Small intestine (tissue), 7 donors: Measurements from ENCODE around the gene TMEM63B. TPM values are rescaled to one million over a fixed set of nuclear protein-coding genes. Genes with fewer than 3 reads are reported as not detected.

Experiments
- DNase-seq, 2 donors: peaks; one replicate each; pipeline versions ENCODE4 v3.0.0 to v3.0.0-alpha.2; 2013
- FAIRE-seq: peaks from 2 replicates; lab custom pipeline; 2012; peaks lifted over from hg19 to GRCh38; lab: Jason Lieb, UNC
- H3K27ac ChIP-seq, 3 donors: one replicate each; pipeline ENCODE4 v1.5.1; 2013; ENCODE audit warnings: low read length in 2 of 3, mild to moderate bottlenecking in 2 of 3, control low read depth in 1 of 3, inconsistent platforms in 1 of 3, low read depth in 1 of 3, moderate library complexity in 1 of 3
- H3K27me3 ChIP-seq, 3 donors: one replicate each; pipeline ENCODE4 v1.6.1; 2013; ENCODE audit warnings: low read length in 3 of 3, inconsistent platforms in 1 of 3; ENCODE audit not compliant: control insufficient read depth in 3 of 3, insufficient read depth in 3 of 3
- H3K36me3 ChIP-seq, 3 donors: one replicate each; pipeline ENCODE4 v1.6.1; 2013; ENCODE audit warnings: low read length in 3 of 3, inconsistent platforms in 1 of 3, low read depth in 1 of 3, mild to moderate bottlenecking in 1 of 3, moderate library complexity in 1 of 3; ENCODE audit not compliant: control insufficient read depth in 3 of 3, insufficient read depth in 2 of 3
- H3K4me1 ChIP-seq, 3 donors: one replicate each; pipeline ENCODE4 v1.6.1; 2013; ENCODE audit warnings: low read length in 2 of 3, inconsistent platforms in 1 of 3, low read depth in 1 of 3, mild to moderate bottlenecking in 1 of 3, moderate library complexity in 1 of 3; ENCODE audit not compliant: control insufficient read depth in 3 of 3, insufficient read depth in 2 of 3
- H3K4me3 ChIP-seq, 3 donors: one replicate each; pipeline ENCODE4 v1.5.1; 2013; ENCODE audit warnings: low read length in 3 of 3, control low read depth in 1 of 3, inconsistent platforms in 1 of 3, low read depth in 1 of 3, mild to moderate bottlenecking in 1 of 3, moderate library complexity in 1 of 3
- H3K9me3 ChIP-seq, 2 donors: one replicate each; pipeline ENCODE4 v1.6.1; 2013; ENCODE audit warnings: low read depth in 1 of 2, low read length in 1 of 2; ENCODE audit not compliant: control insufficient read depth in 2 of 2, insufficient read depth in 1 of 2
- WGBS, 3 donors: extraction: QIAGEN DNeasy Blood & Tissue Kit; methylation state at CpG; one replicate each; pipeline ENCODE4 v1.1.7; 2013; 5-methylcytosine and 5-hydroxymethylcytosine counted together
- polyA plus RNA-seq, 4 donors: library from polyadenylated mRNA; stranded (reverse) in 3 of 4; unstranded in 1 of 4; fragments of 200-250 nt in 3 of 4; fragments of 120-200 nt in 1 of 4; gene quantifications; one replicate each; pipeline versions ENCODE4 v1.2.1 to v1.2.3, GENCODE V29; 2013
- donor health status: healthy with polysubstance abuse.
- donor health status: control.
- donor health status: control.
- donor health status: Bipolar disorder and iron deficiency.
- donor health status: healthy.

The TMEM63B gene
- polyA plus RNA-seq, 4 donors: 13.2 to 33.9 (median 25.6) TPM

DNA sequence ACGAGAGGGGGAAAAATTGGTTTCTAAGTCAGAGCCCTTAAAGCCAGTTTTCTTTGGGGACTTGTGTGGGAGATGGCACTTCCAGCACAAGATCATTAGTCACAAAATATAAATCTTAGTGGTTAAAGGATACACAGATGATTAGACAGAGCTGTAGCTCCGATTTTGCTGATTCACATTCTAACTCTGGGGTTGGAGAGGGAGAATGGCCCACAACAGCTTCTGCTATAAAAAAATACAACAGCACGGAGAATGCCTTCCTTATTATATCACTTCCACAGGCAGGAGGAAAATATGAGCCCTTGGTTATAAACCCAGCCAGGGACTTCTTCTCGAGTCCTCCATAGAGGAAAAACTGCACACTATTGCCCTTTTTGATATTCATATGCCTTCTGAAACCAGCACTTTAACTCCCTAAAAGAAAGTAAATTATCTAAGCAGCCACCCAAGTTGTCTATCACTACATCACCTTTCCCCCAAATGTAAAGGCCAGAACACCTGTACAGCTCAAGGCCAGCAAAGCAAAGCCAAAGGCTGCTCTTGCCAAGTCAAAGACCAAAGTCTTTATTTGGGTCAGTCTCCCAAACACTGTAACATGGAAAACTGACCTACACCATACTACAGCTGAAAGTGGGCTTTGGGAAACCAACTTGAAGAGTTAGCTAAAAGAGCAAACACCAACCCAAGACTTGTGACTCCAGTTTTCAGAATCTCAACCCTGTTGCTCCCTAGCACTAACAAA lies 10.5 kb upstream of the TMEM63B start:
- Histone ChIP-seq H3K9me3 (no peaks in the 10 kb centered on the region), H3K4me3 (no peak overlapping the region), H3K36me3 (peaks cover 4 to 40% (median 6%) of the 10 kb centered on the region in 3 donors), H3K27me3 (no peaks in the 10 kb centered on the region), H3K27ac (peak overlapping the region in 2 of 3 donors; percentile 42 to 48), H3K4me1 (peaks cover 6 to 52% (median 9%) of the 10 kb centered on the region in 3 donors)
- 28 to 51% (median 48%) methylated on average over 4 of the region's 4 CpGs for WGBS, 3 donors
- DNase-seq: peak in 1 of 2 donors; percentile 42
- FAIRE-seq: no peak

DNA sequence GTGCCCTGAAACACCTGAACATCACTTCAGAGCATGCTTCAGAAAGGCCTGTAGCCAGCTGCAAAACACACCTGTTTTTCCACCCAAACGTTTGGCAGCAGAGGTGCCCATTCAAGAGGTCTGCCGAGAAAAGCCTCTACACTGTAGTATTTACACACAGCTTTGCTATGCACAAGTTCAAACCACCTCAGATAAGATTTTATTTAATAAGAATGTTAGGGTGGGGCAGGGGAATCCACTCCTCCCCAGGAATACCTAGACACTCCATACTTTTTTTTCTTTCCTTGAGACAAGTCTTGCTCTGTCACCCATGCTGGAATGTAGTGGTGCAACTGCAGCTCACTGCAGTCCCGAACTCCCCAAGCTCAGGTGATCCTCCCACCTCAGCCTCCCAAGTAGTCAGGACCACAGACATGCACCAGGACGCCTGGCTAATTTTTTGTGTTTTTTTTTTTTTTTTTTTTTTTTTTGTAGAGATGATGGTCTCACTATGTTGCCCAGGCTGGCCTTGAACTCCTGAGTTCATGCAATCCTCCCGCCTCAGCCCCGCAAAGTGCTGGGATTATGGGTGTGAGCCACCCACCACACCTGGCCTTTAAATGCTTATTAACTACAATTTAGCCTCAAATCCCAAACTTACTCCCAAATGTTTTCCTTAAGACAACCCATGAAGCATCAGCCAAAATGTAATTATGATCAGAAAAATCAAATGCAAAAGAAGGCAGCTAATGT lies 9.8 kb upstream of the TMEM63B start:
- no peaks in the 10 kb centered on the region for H3K9me3 ChIP-seq
- no peak overlapping the region for H3K4me3 ChIP-seq
- no peak for FAIRE-seq
- peak in 1 of 2 donors; percentile 50 for DNase-seq
- H3K36me3 ChIP-seq: peaks cover 4 to 39% (median 6%) of the 10 kb centered on the region in 3 donors
- peak overlapping the region in 2 of 3 donors; percentile 42 to 48 for H3K27ac ChIP-seq
- peaks cover 6 to 49% (median 9%) of the 10 kb centered on the region in 3 donors for H3K4me1 ChIP-seq
- H3K27me3 ChIP-seq: no peaks in the 10 kb centered on the region
- WGBS, 3 donors: 48 to 75% (median 56%) methylated on average over 6 of the region's 6 CpGs

DNA sequence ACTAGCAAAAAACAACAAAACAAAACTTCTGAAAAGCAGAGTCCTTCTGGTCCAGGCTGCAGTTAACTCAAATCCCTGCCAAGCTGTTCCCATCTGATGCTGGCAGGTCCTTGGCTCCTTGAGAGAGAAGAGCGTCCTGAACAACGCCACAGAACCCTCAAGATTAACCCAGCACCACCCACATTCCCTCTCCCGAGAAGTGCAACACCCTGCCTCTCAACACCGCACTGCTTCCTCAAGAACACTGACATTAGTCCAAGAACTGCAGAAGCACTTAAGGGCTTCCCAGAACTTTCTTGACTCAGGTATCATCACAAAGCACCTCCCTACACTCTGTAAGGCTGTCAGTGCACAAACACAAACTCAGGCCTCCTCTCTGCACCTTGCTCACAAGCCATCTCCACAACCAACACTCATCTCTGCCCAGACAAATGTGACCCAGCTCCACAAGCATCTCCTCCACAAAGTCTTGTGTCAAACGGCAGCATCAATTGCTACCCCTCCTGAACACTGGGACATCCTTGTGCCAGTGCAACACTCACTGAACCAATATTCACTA lies 7.6 kb upstream of the TMEM63B start:
- peaks cover 12 to 52% (median 15%) of the 10 kb centered on the region in 3 donors for H3K4me1 ChIP-seq
- H3K27me3 ChIP-seq: no peaks in the 10 kb centered on the region
- WGBS, 3 donors: 21 to 40% (median 38%) methylated on average over 5 of the region's 5 CpGs

DNA sequence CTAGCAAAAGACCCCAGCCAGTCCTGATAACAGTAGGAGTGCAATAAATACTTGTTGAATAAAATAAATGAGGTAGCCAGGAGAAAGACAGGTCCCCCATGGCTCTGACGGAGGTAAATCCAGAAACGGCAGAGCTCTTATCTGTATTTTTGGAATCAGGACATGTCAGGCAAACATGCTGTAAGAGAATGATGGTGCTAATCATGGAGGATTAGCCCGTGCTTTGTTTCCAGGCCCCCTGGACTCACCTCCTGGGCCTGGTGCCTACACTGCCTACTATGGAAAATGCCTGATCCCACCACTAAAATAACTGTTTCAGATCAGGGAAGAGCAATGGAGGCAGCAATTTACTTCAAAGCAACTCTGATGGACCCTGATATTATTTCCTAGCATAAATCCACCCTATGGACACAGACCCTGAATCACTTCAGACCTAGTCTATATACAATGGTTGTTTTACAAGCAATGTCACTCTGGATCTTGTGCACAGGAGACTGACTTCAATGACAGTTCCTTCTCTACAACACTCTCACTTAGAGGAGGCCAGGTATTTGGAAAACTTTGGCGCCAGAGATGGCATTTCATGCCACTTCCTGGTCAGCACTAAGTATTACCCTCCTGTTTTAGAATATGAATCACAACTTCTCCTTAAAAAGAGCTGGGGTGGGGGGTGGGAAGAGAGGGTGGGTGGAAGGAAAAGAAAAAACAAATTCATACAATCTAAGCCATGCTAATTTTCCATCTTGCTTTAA lies 6.5 kb upstream of the TMEM63B start:
- FAIRE-seq (no peak), DNase-seq (no peak)
- H3K36me3 ChIP-seq: peaks cover 0 to 16% (median under 1%) of the 10 kb centered on the region in 3 donors
- H3K4me1 ChIP-seq: peaks cover 12 to 61% (median 15%) of the 10 kb centered on the region in 3 donors
- WGBS, 3 donors: 61 to 75% (median 69%) methylated on average over 4 of the region's 4 CpGs
- H3K9me3 ChIP-seq: no peaks in the 10 kb centered on the region
- no peaks in the 10 kb centered on the region for H3K27me3 ChIP-seq
- no peak overlapping the region for H3K27ac ChIP-seq
- H3K4me3 ChIP-seq: no peak overlapping the region

More for the DNA sequence above, 7.6 kb upstream of the TMEM63B start:
- no peak overlapping the region for H3K27ac ChIP-seq
- FAIRE-seq (no peak), DNase-seq (peak in 1 of 2 donors; percentile 47)
- no peaks in the 10 kb centered on the region for H3K9me3 ChIP-seq
- peaks cover 0 to 20% (median 2%) of the 10 kb centered on the region in 3 donors for H3K36me3 ChIP-seq
- H3K4me3 ChIP-seq: no peak overlapping the region

DNA sequence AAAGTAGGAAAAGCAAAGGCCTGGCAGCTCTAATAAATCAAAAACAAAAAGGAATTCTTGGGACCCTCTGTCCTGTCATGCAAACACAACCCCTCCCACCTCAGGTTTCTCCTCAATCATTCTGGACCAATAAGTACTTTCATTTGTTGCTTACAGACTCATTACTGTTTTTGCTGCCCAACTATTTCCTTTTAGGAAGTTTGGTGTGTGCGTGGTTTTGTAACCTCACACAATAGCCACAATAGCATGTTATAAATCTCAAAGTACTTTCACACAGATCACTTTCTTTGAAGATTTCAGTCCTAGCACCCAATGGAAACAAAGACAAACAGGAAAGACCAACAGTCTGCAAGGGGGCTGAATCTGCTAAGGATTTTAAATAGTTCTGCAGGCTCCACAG lies 4.6 kb upstream of the TMEM63B start:
- Histone ChIP-seq H3K4me1 (peaks cover 9 to 45% (median 17%) of the 10 kb centered on the region in 3 donors), H3K9me3 (no peaks in the 10 kb centered on the region), H3K27ac (no peak overlapping the region), H3K36me3 (peaks cover 0 to 14% (median 0%) of the 10 kb centered on the region in 3 donors), H3K27me3 (no peaks in the 10 kb centered on the region), H3K4me3 (no peak overlapping the region)
- 9 to 18% (median 11%) methylated on average over 1 of the region's 1 CpG for WGBS, 3 donors
- peak in 1 of 2 donors; percentile 20 for DNase-seq
- FAIRE-seq: no peak

DNA sequence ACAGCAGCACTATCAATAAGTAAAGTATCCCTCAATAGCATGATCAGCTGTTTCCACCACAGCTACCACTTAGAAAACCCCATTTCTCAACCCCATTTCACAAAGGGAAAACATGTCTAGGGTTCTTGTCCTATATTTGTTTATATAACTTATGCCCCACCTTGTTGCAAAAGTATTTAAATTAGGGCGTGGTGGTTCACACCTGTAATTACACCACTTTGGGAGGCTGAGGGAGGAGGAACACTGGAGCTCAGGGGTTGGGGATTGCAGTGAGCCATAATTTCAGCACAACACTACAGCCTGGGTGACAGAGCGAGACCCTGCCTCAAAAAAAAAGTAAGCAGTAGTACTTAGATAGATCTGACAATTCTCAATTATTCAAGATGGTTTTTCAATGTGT lies 3.8 kb upstream of the TMEM63B start:
- no peak for FAIRE-seq
- no peaks in the 10 kb centered on the region for H3K9me3 ChIP-seq
- H3K36me3 ChIP-seq: peaks cover 0 to 11% (median 0%) of the 10 kb centered on the region in 3 donors
- H3K27me3 ChIP-seq: no peaks in the 10 kb centered on the region
- DNase-seq: peak in 1 of 2 donors; percentile 16
- H3K27ac ChIP-seq: no peak overlapping the region
- H3K4me3 ChIP-seq: no peak overlapping the region
- 68 to 86% (median 85%) methylated on average over 2 of the region's 2 CpGs for WGBS, 3 donors
- peaks cover 9 to 47% (median 17%) of the 10 kb centered on the region in 3 donors for H3K4me1 ChIP-seq

DNA sequence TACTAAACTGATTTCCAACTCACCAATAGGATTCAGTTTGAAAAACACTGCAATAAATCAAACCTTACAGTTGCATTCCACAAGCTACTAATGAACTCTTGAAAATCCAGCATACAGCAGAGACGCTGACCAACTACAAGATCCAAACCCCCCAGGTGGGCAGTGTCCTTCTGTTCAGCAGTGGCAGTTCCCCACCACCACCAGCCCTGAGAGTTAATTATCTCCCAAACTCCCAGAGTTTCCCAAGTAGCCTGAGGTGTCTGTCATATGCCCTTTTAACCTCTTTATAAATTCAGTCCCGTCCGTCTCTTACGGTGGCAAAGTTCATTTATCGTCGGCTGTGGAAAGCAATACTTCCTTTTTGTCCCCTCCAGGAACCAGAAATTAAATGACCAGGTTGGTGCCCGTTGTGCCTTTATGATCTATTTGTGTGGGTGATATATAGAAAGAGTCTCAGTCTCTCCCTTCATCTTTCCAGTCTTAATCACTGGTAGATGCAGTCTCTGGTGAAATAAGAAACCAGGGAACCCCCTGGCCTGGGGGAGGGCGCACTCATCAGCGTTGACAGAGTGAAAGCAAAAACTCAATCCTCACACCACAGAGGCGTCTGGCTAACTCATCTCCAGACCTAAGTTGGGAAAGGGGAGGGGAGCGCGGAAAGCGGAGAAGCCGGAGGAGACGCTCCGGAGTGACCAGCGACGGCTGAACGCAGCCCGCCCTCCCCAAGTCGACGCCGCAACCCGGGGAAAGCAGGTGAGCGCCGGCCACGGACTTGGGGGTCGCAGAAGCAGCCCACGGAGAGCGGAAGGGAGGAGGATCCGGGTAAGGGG lies 819 bp upstream of the TMEM63B start:
- Histone ChIP-seq H3K36me3 (peaks cover 0 to 4% (median 0%) of the 10 kb centered on the region in 3 donors), H3K4me3 (peak overlapping the region; percentile 70 to 95 (median 86)), H3K4me1 (peaks cover 2 to 42% (median 13%) of the 10 kb centered on the region in 3 donors), H3K9me3 (no peaks in the 10 kb centered on the region), H3K27me3 (no peaks in the 10 kb centered on the region), H3K27ac (peak overlapping the region; percentile 84 to 89 (median 86))
- FAIRE-seq: no peak
- WGBS, 3 donors: 0 to 1% (median 1%) methylated on average over 24 to 31 of the region's 31 CpGs
- peak; percentile 77 to 79 for DNase-seq
